Ecto neural progenitor cell (in vitro differentiated cells): ENCODE results near the gene RANGRF.

Source experiments
- DNase-seq: peaks from one replicate; pipeline ENCODE4 v3.0.0-alpha.2; 2018; ENCODE audit warnings: low spot score

RANGRF gene

DNA sequence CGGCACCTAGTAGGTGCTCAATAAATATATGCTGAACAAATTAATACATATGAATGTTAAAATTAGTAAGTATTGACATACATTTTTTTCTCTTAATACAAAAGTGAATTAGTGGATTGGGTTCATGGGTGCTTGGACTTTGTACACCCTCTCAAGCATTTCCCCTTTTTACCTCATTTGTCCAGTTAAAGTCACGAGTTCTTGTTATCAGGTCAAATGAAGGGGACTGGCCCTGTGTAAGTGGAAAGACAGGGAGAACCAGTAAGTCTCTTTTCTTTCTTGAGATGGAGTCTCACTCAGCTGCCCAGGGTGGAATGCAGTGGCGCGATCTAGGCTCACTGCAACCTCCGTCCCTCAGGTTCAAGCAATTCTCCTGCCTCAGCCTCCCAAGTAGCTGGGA lies 13.7 kb upstream of the RANGRF start:
- DNase-seq: no peak

DNA sequence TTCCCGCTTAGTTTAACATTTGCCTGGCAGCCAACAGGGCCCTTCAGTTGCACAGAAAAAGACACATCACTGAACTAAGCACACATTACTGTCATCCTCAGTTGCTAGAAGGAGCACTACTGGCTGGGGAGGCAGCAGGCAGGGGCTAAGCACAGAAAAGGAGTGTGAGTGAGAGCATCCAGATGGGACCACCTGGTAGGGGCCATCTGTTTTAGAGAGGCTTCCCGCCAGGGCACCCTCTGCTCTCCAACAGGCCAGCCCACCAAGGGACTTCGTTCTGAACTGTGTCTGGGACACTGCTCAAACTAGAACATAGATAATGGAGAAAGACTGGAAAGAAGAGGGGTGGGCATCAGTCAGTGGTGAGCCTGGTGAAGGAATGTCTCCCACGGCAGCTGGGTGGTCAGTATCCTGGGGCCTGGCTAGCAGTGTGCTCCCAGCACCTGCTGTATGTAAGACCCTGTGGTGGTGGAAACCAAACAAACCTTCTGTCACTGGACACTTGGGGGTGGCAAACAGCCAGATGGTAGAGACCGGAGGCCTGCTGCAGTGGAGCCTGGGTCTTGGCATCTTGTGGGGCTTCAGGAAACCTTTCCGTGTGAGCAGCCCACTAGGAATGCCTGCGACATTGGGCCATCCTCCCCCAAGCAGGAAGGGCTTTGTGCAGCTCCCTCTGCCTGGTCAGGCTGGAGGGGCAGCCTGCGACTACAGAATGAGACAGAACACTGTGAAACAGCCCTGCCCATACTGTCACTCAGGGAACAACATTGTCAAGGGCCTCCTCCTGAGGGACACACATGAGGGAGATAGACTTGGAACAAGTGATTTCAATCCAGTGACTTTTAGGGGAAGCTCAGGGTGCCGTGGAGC lies 12.8 kb upstream of the RANGRF start:
- no peak for DNase-seq

DNA sequence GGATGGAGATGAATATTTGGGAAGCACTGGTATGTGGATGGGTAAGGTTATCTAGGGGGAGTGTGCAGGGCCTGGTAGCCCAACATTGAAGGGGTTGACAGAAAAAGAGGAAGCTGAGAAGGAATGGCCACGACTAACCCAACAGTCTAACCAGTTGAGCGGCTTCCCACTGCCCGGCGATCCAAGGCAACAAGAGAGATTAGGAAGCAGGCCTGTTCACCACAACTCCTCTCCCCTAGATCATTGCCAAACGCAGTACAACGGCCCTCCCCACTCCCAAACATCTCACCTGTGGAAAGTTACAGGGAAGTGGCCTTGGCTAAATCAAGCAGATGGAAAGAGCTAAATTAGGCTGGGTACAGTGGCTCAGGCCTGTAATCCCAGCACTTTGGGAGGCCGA lies 11.2 kb upstream of the RANGRF start:
- DNase-seq: no peak

- no peak for DNase-seq
These were observed 6.1 kb upstream of the RANGRF start for GRCh38 chr17:8282345-8282744.

- DNase-seq: no peak
These were observed 5.1 kb upstream of the RANGRF start for GRCh38 chr17:8283356-8283755.

GRCh38 chr17:8284126-8284525 lies 4.3 kb upstream of the RANGRF start:
- no peak for DNase-seq

GRCh38 chr17:8285270-8286181 lies 2.9 kb upstream of the RANGRF start:
- no peak for DNase-seq

DNA sequence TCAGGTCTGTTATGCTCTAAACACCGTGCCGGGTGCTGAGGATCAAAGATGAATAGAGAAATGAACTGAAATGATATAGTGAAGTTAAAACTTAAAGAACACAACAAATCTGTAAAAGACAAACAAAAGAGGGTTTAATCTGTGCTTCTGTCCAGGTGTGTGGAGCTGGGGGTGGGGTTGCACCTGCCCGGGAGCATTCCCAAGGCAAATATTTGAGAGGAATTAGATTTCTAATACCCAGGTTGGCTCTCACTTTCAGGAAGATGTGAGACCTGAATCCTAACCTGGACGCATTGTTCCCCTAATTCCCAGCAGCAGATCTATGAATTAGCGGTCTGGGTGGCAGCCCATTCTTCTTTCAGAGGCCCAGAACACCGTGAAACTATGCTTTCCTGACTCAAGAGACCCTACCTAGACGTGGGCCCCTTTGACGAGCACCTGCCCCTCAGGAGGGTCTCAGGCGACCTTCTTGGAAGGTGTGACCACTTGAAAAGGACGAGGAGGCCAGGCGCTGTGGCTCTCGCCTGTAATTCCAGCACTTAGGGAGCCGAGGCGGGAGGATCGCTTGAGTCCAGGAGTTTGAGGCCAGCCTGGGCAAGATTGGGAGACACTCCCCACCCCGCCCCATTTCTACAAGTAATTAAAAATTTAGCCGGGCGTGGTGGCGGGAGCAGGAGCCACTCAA lies 677 bp upstream of the RANGRF start:
- no peak for DNase-seq

DNA sequence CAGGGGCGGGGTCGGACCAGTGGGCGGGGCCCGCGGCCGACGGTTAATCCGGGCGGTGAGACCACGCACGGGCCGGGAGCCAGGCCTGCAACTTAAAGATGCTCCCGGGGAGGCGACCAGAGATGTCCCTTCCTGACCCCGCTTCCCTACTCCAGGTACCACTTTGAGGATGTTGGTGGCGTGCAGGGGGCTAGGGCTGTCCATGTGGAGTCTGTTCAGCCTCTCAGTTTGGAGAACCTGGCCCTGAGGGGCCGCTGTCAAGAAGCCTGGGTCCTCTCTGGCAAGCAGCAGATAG lies 580 bp downstream of the RANGRF start:
- DNase-seq: no peak

DNA sequence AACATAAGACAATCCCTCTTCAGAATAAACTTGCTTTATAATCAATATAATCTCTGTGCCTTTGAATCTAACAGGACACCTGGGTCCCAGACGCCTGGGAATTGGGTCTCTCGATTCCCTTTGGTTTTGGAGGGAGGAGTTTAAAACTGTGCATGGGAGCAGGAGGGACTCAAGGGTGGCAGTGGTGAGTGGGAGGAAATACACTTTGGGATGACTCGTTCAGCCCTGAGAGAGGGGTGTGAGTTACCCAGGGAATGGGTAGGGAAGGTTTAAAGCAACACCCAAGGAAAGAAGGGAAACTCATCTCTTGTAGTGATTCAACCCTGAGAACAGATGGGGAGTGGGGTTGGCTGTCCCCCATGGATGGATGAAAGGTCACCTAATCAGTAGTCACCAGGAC lies 1.6 kb downstream of the RANGRF start:
- DNase-seq: no peak

GRCh38 chr17:8292639-8293395 lies 4.3 kb downstream of the RANGRF start:
- no peak for DNase-seq

GRCh38 chr17:8294361-8294760 lies 5.9 kb downstream of the RANGRF start:
- no peak for DNase-seq

DNA sequence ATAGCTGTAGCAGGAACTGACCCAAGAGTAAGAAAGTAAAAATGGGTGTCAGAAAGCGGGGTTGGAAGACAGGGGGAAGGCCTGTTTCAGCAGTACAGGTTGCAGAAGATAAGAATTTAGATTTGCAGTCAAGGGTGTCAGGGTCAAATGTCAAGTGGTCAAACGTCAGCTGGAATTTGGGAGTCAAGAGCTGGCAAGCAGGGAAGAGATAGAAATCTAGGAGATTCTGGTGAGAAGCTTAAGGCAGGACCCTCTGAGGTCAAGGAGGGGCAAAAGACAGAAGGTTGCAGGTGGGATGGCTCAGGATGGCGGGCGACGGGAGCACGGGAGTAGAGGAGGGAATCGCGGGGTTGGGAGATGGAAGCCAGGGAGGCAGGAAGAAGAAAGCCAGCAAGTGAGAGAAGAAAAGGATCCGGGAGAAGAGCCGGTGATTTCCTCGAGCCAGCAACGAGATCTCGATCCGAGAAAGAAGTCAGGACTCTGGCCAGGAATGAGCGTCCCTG lies 6.4 kb downstream of the RANGRF start:
- no peak for DNase-seq

DNA sequence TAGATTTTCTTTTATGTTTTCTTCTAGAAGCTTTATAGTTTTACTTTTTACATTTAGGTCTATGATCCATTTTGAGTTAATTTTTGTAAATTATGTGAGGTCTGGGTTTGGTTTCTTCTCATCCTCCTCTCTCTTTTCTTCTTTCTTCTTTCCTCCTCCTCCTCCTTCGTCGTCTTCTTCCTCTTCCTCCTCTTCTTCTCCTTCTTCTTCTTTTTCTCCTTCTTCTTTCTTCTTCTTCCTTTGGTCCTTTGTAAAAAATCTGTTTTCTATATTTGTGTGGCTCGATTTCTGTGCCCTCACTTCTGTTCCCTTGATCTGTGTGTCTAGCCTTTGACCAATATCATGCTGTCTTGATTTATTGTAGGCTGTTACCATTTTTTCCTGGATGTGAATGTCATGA lies 11.8 kb downstream of the RANGRF start:
- DNase-seq: no peak

DNA sequence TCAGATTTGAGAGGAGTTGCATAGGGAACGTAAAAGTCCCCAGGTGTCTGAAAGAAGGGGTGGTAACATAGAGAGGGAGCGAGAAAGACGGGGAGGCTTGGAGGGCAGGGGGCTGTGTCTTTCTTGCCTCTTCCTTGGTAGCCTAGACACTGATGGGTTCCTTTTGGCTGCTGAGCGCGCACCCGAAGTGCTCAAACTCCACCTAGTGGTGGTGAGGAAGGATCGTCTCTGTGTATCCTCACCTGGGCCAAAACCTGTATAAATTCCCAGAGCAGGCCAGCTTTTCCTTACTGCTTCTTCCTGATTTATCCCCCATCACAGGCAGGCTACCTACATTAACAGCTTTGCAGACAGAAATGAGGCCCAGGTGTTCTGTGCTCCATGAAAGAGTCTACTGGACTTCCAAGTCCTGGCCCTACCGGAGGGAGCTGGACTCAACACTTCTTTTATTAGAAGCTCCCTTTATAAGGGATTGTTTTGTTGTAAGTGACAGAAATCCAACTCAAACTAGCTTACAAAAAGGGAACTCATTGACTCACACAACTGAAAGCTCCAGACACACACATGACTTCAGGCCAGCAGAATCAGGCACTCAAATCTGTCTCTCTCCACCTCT lies 12.3 kb downstream of the RANGRF start:
- peak; percentile 80 for DNase-seq

DNA sequence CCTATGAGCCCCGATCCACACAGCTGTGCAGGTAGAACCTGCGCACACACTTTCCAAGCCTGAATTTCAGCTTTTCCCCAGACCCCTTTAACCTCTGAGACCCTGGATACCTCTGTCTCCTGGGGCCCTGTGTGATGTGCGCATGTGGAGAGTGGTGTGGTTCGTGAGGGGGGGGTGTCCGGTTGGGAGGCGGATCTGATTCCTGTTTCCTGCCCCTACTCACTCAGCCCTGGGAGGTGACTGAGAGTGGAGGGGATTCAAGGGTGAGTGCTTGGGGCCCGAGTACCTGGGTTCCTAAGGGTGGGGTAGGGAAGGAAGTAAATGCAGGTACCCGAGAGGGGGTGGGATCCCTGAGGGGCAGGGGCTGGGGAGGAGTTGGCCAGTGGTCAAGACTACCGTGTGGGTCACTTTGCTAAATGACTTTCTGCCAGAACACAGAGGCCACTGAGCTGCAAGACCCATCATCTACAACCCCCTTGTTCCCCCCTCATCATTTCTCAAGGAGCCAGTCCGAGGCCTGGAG lies 22.2 kb downstream of the RANGRF start:
- DNase-seq: no peak

GRCh38 chr17:8311131-8311790 lies 22.8 kb downstream of the RANGRF start:
- DNase-seq: no peak

DNA sequence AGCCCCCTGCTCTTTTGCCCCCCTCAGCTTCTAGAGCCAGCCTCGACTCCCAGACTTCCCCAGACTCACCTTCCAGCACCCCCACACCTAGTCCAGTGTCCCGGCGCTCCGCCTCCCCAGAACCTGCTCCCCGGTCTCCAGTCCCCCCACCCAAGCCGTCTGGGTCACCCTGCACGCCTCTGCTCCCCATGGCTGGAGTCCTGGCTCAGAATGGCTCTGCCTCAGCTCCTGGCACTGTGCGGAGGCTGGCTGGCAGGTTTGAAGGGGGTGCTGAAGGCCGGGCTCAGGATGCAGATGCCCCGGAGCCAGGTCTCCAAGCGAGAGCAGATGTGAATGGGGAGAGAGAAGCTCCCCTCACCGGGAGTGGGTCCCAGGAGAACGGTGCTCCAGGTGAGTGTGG lies 23.8 kb downstream of the RANGRF start:
- DNase-seq: no peak

GRCh38 chr17:8312726-8313600 lies 24.5 kb downstream of the RANGRF start:
- no peak for DNase-seq
